Keratinocyte (primary cell): ENCODE data around the gene FASTKD2. TPM values are rescaled to one million over a fixed set of nuclear protein-coding genes. Genes with fewer than 3 reads are reported as not detected.

Experiments used
- DNase-seq: peaks from one replicate; pipeline ENCODE4 v3.0.0-alpha.2; 2011; ENCODE audit warnings: low read depth, missing footprints, low spot score
- FAIRE-seq: peaks from 2 replicates; lab custom pipeline; 2011; peaks lifted over from hg19 to GRCh38; lab: Jason Lieb, UNC
- H2AFZ ChIP-seq: 2 replicates; pipeline ENCODE4 v1.6.0; 2012; ENCODE audit warnings: low read length, control low read depth, inconsistent platforms; ENCODE audit not compliant: control insufficient read depth
- H3K27ac ChIP-seq: 2 replicates; pipeline ENCODE4 v1.5.1; 2011; ENCODE audit warnings: low read length; ENCODE audit not compliant: control insufficient read depth, insufficient read depth
- H3K27me3 ChIP-seq: 3 replicates; pipeline ENCODE4 v1.6.0; 2011; ENCODE audit warnings: low read length; ENCODE audit not compliant: control insufficient read depth, insufficient read depth; ENCODE audit errors: extremely low read depth
- H3K36me3 ChIP-seq, 2 experiments: 2 replicates in 1 of 2; 3 replicates in 1 of 2; pipeline ENCODE4 v1.5.1; 2011; ENCODE audit warnings: low read length in 2 of 2, mild to moderate bottlenecking in 1 of 2; ENCODE audit not compliant: control insufficient read depth in 2 of 2, insufficient read depth in 2 of 2; ENCODE audit errors: extremely low read depth in 1 of 2
- H3K4me1 ChIP-seq: 3 replicates; pipeline ENCODE4 v1.5.1; 2011; ENCODE audit warnings: low read length; ENCODE audit not compliant: control insufficient read depth, insufficient read depth; ENCODE audit errors: extremely low read depth
- H3K4me2 ChIP-seq: 3 replicates; pipeline ENCODE4 v1.6.0; 2011; ENCODE audit warnings: low read depth, low read length; ENCODE audit not compliant: control insufficient read depth, insufficient read depth; ENCODE audit errors: extremely low read depth
- H3K4me3 ChIP-seq, 3 experiments: fragments of 200-600 bp in 1 of 3; sonication (generic) in 1 of 3; 2 replicates in 2 of 3; 3 replicates in 1 of 3; pipeline ENCODE4 v1.5.1; 2011 to 2016; ENCODE audit warnings: low read length in 3 of 3, mild to moderate bottlenecking in 3 of 3, control low read depth in 2 of 3, inconsistent platforms in 1 of 3, low read depth in 1 of 3, mixed read lengths in 1 of 3, mixed run types in 1 of 3, moderate library complexity in 1 of 3; ENCODE audit not compliant: control insufficient read depth in 2 of 3, insufficient read depth in 2 of 3; ENCODE audit errors: extremely low read depth in 1 of 3
- H3K79me2 ChIP-seq: 2 replicates; pipeline ENCODE4 v1.6.0; 2012; ENCODE audit warnings: low read length; ENCODE audit not compliant: control insufficient read depth, insufficient read depth
- H3K9ac ChIP-seq: 3 replicates; pipeline ENCODE4 v1.6.0; 2011; ENCODE audit warnings: low read length; ENCODE audit not compliant: control insufficient read depth, insufficient read depth; ENCODE audit errors: extremely low read depth
- H3K9me1 ChIP-seq: 3 replicates; pipeline ENCODE4 v1.6.0; 2011; ENCODE audit warnings: low read length; ENCODE audit not compliant: control insufficient read depth, insufficient read depth; ENCODE audit errors: extremely low read depth
- H3K9me3 ChIP-seq: 2 replicates; pipeline ENCODE4 v1.5.1; 2012; ENCODE audit warnings: low read depth, low read length; ENCODE audit not compliant: control insufficient read depth
- H4K20me1 ChIP-seq: 3 replicates; pipeline ENCODE4 v1.6.0; 2011; ENCODE audit warnings: low read length; ENCODE audit not compliant: control insufficient read depth, insufficient read depth; ENCODE audit errors: extremely low read depth
- EZH2 ChIP-seq: IDR thresholded peaks from one replicate; pipeline ENCODE4 v1.6.1; 2012; ENCODE audit warnings: inconsistent platforms, mild to moderate bottlenecking, low read length, moderate library complexity
- dilution Hi-C: fragments of 300-500 bp; cut with MboI; formaldehyde crosslinking; loops from one replicate; pipeline ENCODE4 v1.7.0; 2020; ENCODE audit warnings: low sequenced_read_pairs; ENCODE audit not compliant: extremely low pct_ligation_motif_present
- polyA plus RNA-seq, 5 experiments: library from polyadenylated mRNA; depleted of rRNA in 3 of 5; stranded (reverse) in 3 of 5; stranded (forward) in 1 of 5; unstranded in 1 of 5; fragments of >200 nt; gene quantifications; 1 replicate in 1 of 5; 2 replicates in 3 of 5; 3 replicates in 1 of 5; pipeline versions ENCODE4 v1.2.1 to v1.2.3, GENCODE V29; 2011 to 2012; ENCODE audit warnings: missing spikeins in 2 of 5, low read depth in 1 of 5, low replicate concordance in 1 of 5
- TF ChIP-seq, protein P1 (sequence below), 3 experiments: IDR thresholded peaks in 1 of 3; conservative IDR thresholded peaks in 1 of 3; optimal IDR thresholded peaks in 1 of 3; 2 replicates in 2 of 3; 3 replicates in 1 of 3; pipeline versions ENCODE3 to v1.5.1; 2011; ENCODE audit warnings: low read length in 3 of 3, mild to moderate bottlenecking in 3 of 3, moderate library complexity in 2 of 3, control low read depth in 1 of 3, inconsistent platforms in 1 of 3; ENCODE audit not compliant: insufficient read depth in 2 of 3; ENCODE audit errors: extremely low read depth in 1 of 3

The FASTKD2 gene
- polyA plus RNA-seq, 1 donor (not counting 4 experiments of a cell fraction or from before 2014, with no cell fraction given), result 51.1 TPM

DNA sequence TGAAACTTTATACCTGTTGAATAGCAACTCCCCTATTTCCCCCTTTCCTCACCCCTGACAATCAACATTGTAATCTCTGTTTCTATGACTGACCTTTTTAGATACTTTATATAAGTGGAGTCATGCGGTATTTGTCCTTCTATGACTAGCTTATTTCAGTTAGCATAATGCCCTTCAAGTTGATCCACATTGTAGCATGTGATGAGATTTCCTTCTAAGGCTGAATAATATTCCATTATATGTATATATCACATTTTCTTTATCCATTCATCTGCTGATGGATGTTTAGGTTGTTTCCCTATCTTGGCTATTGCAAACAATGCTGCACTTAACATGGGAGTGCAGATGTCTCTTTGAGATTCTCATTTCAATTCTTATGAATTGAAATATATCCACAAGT lies 9.5 kb downstream of the FASTKD2 start:
- H3K27me3 ChIP-seq, result no peaks in the 10 kb centered on the region
- H3K4me2 ChIP-seq, result no peak overlapping the region
- dilution Hi-C loops, result no loop called here
- H3K4me3 ChIP-seq, result no peak overlapping the region
- TF ChIP-seq EZH2, result no peak
- TF ChIP-seq, protein P1, sequence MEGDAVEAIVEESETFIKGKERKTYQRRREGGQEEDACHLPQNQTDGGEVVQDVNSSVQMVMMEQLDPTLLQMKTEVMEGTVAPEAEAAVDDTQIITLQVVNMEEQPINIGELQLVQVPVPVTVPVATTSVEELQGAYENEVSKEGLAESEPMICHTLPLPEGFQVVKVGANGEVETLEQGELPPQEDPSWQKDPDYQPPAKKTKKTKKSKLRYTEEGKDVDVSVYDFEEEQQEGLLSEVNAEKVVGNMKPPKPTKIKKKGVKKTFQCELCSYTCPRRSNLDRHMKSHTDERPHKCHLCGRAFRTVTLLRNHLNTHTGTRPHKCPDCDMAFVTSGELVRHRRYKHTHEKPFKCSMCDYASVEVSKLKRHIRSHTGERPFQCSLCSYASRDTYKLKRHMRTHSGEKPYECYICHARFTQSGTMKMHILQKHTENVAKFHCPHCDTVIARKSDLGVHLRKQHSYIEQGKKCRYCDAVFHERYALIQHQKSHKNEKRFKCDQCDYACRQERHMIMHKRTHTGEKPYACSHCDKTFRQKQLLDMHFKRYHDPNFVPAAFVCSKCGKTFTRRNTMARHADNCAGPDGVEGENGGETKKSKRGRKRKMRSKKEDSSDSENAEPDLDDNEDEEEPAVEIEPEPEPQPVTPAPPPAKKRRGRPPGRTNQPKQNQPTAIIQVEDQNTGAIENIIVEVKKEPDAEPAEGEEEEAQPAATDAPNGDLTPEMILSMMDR (optimal IDR thresholded peaks at IDR 0.05 in 1 of 3, IDR thresholded peaks at IDR 0.05 in 1 of 3, conservative IDR thresholded peaks at IDR 0.05 in 1 of 3; ENCODE audit: extremely low read depth in 1 of 3, insufficient read depth in 2 of 3, low read length in 3 of 3), result no peak
- DNase-seq (no peak), FAIRE-seq (no peak)
- H3K9me3 ChIP-seq, result peaks cover 2% of the 10 kb centered on the region
- H3K9me1 ChIP-seq, result no peaks in the 10 kb centered on the region
- no peak overlapping the region for H3K9ac ChIP-seq
- H3K79me2 ChIP-seq, result peaks cover 27% of the 10 kb centered on the region
- H2AFZ ChIP-seq, result no peak overlapping the region
- no peak overlapping the region for H3K27ac ChIP-seq
- H3K36me3 ChIP-seq, result peaks cover 3% of the 10 kb centered on the region in 2 experiments
- no peaks in the 10 kb centered on the region for H4K20me1 ChIP-seq
- H3K4me1 ChIP-seq, result no peaks in the 10 kb centered on the region

DNA sequence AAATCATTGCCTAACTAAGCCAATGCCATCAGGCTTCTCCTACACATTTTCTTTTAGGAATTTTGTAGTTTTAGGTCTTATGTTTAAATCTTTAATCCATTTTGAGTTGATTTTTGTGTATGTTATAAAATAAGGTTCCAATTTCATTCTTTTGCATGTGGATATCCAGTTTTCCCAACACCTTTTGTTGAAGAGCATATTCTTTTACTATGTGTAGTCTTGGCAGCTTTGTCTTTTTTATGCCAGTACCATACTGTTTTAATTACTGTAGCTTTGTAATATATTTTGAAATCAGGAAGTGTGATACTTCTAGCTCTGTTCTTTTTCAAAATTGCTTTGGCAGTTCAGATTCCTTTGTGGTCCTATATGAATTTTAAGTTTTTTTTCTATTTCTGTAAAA lies 11.0 kb downstream of the FASTKD2 start:
- Histone ChIP-seq H3K4me1 (no peaks in the 10 kb centered on the region), H3K9me3 (peaks cover 2% of the 10 kb centered on the region), H2AFZ (no peak overlapping the region), H3K79me2 (peaks cover 25% of the 10 kb centered on the region), H3K9me1 (no peaks in the 10 kb centered on the region), H3K27me3 (no peaks in the 10 kb centered on the region), H3K36me3 (peaks cover 3% of the 10 kb centered on the region in 2 experiments), H3K4me3 (no peak overlapping the region), H3K9ac (no peak overlapping the region), H3K4me2 (no peak overlapping the region), H3K27ac (no peak overlapping the region), H4K20me1 (no peaks in the 10 kb centered on the region)
- FAIRE-seq (no peak), DNase-seq (no peak)
- dilution Hi-C loops, result no loop called here
- TF ChIP-seq, protein P1 (optimal IDR thresholded peaks at IDR 0.05 in 1 of 3, IDR thresholded peaks at IDR 0.05 in 1 of 3, conservative IDR thresholded peaks at IDR 0.05 in 1 of 3; ENCODE audit: extremely low read depth in 1 of 3, insufficient read depth in 2 of 3, low read length in 3 of 3), result no peak
- TF ChIP-seq EZH2, result no peak
